OCI-LY7 (cell line): ENCODE data around the gene CRIM1. TPM values are rescaled to one million over a fixed set of nuclear protein-coding genes. Genes with fewer than 3 reads are reported as not detected.

ENCODE experiments used
- BruUV-seq: library from RNA; stranded (reverse); fragments of 400-500 nt; replicated peaks from 2 replicates; lab custom pipeline; 2021; lab: Mats Ljungman, UMichigan
- CTCF ChIA-PET: fragments of 300-600 bp; sonication (Branson Sonifier 250); formaldehyde crosslinking; loops from one replicate; lab custom pipeline; 2022; ENCODE audit warnings: antibody characterized with exemption; ENCODE audit not compliant: unreplicated experiment; lab: Charles Lee
- POLR2A ChIA-PET: fragments of 300-600 bp; sonication (Branson Sonifier 250); formaldehyde crosslinking; loops from one replicate; lab custom pipeline; 2022; ENCODE audit warnings: antibody characterized with exemption; lab: Charles Lee
- DNase-seq: peaks from one replicate; pipeline ENCODE4 v3.0.0-alpha.2; 2015; ENCODE audit warnings: low spot score
- H2AFZ ChIP-seq: fragments of 200-600 bp; sonication (generic), shearing (Covaris generic); 2 replicates; pipeline ENCODE4 v1.6.1; 2014; ENCODE audit warnings: mild to moderate bottlenecking, antibody characterized with exemption, low read length, moderate library complexity
- H3K27ac ChIP-seq: fragments of 200-600 bp; sonication (generic); 2 replicates; pipeline ENCODE4 v1.5.1; 2014; ENCODE audit warnings: mixed run types, low read depth, mild to moderate bottlenecking, moderate library complexity, low read length, inconsistent platforms; ENCODE audit not compliant: poor library complexity, severe bottlenecking
- H3K36me3 ChIP-seq: fragments of 200-600 bp; sonication (generic); 2 replicates; pipeline ENCODE4 v1.6.1; 2014; ENCODE audit warnings: mild to moderate bottlenecking, antibody characterized with exemption, low read length, moderate library complexity, mixed read lengths; ENCODE audit not compliant: insufficient read depth
- H3K4me1 ChIP-seq: fragments of 200-600 bp; sonication (generic); 2 replicates; pipeline ENCODE4 v1.5.1; 2014; ENCODE audit warnings: mild to moderate bottlenecking, low read length; ENCODE audit not compliant: insufficient read depth, poor library complexity, severe bottlenecking
- H3K4me2 ChIP-seq: fragments of 200-600 bp; sonication (generic); 2 replicates; pipeline ENCODE4 v1.6.1; 2014; ENCODE audit warnings: mild to moderate bottlenecking, low read length
- H3K4me3 ChIP-seq: fragments of 200-600 bp; sonication (generic); 2 replicates; pipeline ENCODE4 v1.5.1; 2014; ENCODE audit warnings: mild to moderate bottlenecking, low read depth, low read length; ENCODE audit not compliant: poor library complexity, severe bottlenecking
- H3K79me2 ChIP-seq: fragments of 200-600 bp; sonication (generic); 2 replicates; pipeline ENCODE4 v1.6.1; 2016; ENCODE audit warnings: low read depth, mild to moderate bottlenecking, low read length, moderate library complexity, mixed read lengths; ENCODE audit not compliant: insufficient read depth
- H3K9me2 ChIP-seq: fragments of 200-600 bp; sonication (generic); 2 replicates; pipeline ENCODE4 v1.6.1; 2016; ENCODE audit warnings: mild to moderate bottlenecking, low read length, mixed read lengths; ENCODE audit not compliant: insufficient read depth
- H3K9me3 ChIP-seq: fragments of 200-600 bp; sonication (generic); 2 replicates; pipeline ENCODE4 v1.6.1; 2014; ENCODE audit warnings: mild to moderate bottlenecking, mixed run types, low read length, mixed read lengths
- H4K20me1 ChIP-seq: fragments of 200-600 bp; sonication (generic); 2 replicates; pipeline ENCODE4 v1.6.1; 2014; ENCODE audit warnings: mild to moderate bottlenecking, antibody characterized with exemption, low read length, moderate library complexity, mixed read lengths; ENCODE audit not compliant: insufficient read depth
- EZH2phosphoT487 ChIP-seq: fragments of 200-600 bp; sonication (generic); IDR thresholded peaks from 2 replicates; pipeline ENCODE4 v1.6.1; 2018; ENCODE audit warnings: low read depth, borderline replicate concordance, mild to moderate bottlenecking, mixed run types, antibody characterized with exemption, low read length, moderate library complexity, mixed read lengths
- intact Hi-C: fragments of 100-400 bp; cut with micrococcal nuclease; formaldehyde crosslinking; loops from one replicate; pipeline ENCODE4 v1.10.0; 2022; ENCODE audit not compliant: unreplicated experiment
- total RNA-seq, 2 experiments: library from RNA; depleted of rRNA in 1 of 2; stranded (reverse); fragments of >200 nt in 1 of 2; shearing (Covaris generic) in 1 of 2; gene quantifications; 2 replicates each; pipeline ENCODE4 v1.2.3, GENCODE V29; 2014 to 2022
- TF ChIP-seq, protein P1 (sequence below): fragments of 200-600 bp; sonication (generic); conservative IDR thresholded peaks from 2 replicates; pipeline ENCODE4 v1.5.1; 2014; ENCODE audit warnings: mild to moderate bottlenecking, antibody characterized with exemption, low read length, moderate library complexity, mixed read lengths

CRIM1 gene
- total RNA-seq, 2 experiments from 2014 or later: 37.0 to 47.4 TPM

DNA sequence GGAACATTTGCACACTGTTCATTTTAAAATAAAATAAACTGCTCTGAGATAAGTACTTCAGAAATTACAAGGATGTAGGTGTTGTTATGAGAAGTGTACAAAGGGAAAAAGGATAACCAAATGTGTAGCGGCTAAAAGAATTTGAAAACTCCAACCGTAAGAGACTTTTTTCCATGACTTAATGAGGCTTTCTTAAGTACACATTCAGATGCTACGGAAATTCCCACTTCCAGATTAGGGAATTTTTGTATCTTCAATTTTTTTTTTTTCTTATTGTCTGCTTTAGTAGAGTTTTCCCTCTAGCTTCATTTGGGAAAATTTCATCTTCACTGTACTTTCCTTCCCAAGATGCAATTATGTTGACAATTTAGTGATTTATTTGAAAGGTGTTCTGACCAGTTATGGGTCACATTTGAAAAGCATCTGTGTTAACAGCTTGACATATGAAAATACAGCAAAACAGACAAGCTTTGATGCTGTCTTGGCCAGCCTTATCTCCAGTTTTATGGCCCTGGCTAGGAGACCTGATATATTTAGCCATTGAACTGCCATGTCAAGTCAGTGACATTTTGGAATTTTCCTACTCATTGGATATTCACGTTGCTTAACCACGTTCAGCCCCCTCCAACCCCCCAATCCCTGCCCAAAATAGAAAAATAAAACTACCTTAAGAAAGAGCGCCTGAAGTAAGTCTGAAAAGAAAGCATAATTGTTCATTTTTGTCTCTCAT, 136.8 kb downstream of the CRIM1 start:
- no peaks in the 10 kb centered on the region for H3K36me3 ChIP-seq
- H3K4me3 ChIP-seq: no peak overlapping the region
- H3K79me2 ChIP-seq: no peaks in the 10 kb centered on the region
- H3K4me1 ChIP-seq: no peaks in the 10 kb centered on the region
- H2AFZ ChIP-seq: no peak overlapping the region
- no peaks in the 10 kb centered on the region for H4K20me1 ChIP-seq
- H3K4me2 ChIP-seq: no peak overlapping the region
- BruUV-seq: no TSS peak
- CTCF ChIA-PET: interaction anchor here (1.1 kb wide), 1 partner anchor 139 kb away, joined by 3 read pairs; no protein-coding TSS in a partner anchor
- TF ChIP-seq EZH2phosphoT487: no peak
- TF ChIP-seq, protein P1, sequence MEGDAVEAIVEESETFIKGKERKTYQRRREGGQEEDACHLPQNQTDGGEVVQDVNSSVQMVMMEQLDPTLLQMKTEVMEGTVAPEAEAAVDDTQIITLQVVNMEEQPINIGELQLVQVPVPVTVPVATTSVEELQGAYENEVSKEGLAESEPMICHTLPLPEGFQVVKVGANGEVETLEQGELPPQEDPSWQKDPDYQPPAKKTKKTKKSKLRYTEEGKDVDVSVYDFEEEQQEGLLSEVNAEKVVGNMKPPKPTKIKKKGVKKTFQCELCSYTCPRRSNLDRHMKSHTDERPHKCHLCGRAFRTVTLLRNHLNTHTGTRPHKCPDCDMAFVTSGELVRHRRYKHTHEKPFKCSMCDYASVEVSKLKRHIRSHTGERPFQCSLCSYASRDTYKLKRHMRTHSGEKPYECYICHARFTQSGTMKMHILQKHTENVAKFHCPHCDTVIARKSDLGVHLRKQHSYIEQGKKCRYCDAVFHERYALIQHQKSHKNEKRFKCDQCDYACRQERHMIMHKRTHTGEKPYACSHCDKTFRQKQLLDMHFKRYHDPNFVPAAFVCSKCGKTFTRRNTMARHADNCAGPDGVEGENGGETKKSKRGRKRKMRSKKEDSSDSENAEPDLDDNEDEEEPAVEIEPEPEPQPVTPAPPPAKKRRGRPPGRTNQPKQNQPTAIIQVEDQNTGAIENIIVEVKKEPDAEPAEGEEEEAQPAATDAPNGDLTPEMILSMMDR: no peak
- POLR2A ChIA-PET: no interaction called here
- no peak for DNase-seq
- H3K9me3 ChIP-seq: no peaks in the 10 kb centered on the region
- H3K27ac ChIP-seq: no peak overlapping the region
- H3K9me2 ChIP-seq: no peaks in the 10 kb centered on the region
- intact Hi-C loops: no loop called here

DNA sequence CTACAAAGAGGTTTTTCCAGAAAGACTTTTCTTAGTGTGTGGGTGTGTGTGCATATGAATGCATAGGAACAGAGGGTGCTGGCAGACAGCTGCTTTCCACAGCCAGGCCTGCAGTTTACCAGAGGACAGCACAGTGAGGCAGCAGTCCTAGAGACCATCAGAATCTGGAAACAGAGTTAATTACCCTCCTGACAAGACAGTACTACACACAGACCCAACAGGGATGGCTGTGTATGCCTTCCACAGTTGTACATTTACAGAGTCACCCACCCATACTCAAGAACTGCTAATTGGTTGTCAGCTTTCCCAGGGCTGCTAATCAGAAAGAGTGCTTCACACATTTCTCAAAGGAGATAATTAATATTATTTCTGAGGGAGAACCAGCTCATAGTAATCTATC, 137.7 kb downstream of the CRIM1 start:
- H3K4me1 ChIP-seq: no peaks in the 10 kb centered on the region
- TF ChIP-seq, protein P1: no peak
- H3K79me2 ChIP-seq: no peaks in the 10 kb centered on the region
- intact Hi-C loops: no loop called here
- POLR2A ChIA-PET: interaction anchor here (0.6 kb wide), 1 partner anchor 57 kb away, joined by 5 read pairs; no protein-coding TSS in a partner anchor
- no peak overlapping the region for H3K4me3 ChIP-seq
- no peak overlapping the region for H3K4me2 ChIP-seq
- H2AFZ ChIP-seq: no peak overlapping the region
- H4K20me1 ChIP-seq: no peaks in the 10 kb centered on the region
- no TSS peak for BruUV-seq
- no peaks in the 10 kb centered on the region for H3K36me3 ChIP-seq
- no peak for DNase-seq
- H3K9me2 ChIP-seq: no peaks in the 10 kb centered on the region
- CTCF ChIA-PET: interaction anchor here (1.1 kb wide), 1 partner anchor 140 kb away, joined by 3 read pairs; no protein-coding TSS in a partner anchor
- no peaks in the 10 kb centered on the region for H3K9me3 ChIP-seq
- H3K27ac ChIP-seq: no peak overlapping the region

DNA sequence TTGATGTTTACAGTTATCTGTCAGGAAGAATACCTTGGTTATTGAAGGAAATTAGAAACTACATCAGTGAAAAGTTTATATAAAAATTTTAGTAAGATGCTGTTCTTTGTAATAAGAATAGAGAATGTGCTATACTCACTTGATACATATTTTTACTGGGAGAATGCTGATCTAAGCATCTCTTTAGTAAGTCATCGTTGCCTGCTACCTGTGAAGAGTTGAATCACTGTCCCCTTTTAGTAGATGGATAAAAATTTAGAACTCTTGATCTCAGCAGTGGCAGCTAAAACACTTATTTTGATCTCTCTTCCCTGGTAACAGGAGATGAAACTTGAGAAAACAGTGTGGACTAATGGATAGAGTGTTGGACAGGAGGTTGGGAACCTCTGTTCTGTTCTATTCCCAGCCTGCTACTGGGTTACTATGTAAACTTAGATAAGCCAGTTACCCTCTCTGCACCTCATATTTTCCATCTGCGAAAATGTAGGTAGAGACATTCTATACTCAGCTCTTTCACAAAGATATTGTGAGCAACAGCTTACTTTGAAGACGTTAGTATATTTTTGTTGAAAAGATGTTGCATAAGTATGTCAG, 142.1 kb downstream of the CRIM1 start:
- Histone ChIP-seq H4K20me1 (no peaks in the 10 kb centered on the region), H3K9me3 (no peaks in the 10 kb centered on the region), H3K79me2 (no peaks in the 10 kb centered on the region), H3K9me2 (no peaks in the 10 kb centered on the region), H2AFZ (no peak overlapping the region), H3K4me1 (no peaks in the 10 kb centered on the region), H3K4me2 (no peak overlapping the region), H3K4me3 (no peak overlapping the region), H3K36me3 (peaks cover 18% of the 10 kb centered on the region), H3K27ac (no peak overlapping the region)
- DNase-seq: no peak
- TF ChIP-seq, protein P1: no peak
- TF ChIP-seq EZH2phosphoT487: no peak
- no TSS peak for BruUV-seq
- intact Hi-C loops: no loop called here
- ChIA-PET POLR2A (interaction anchor here (0.6 kb wide), 1 partner anchor 1489 kb away, joined by 3 read pairs; no protein-coding TSS in a partner anchor), CTCF (no interaction called here)
